ENCODE measurements around the gene PHETA1.

DNA sequence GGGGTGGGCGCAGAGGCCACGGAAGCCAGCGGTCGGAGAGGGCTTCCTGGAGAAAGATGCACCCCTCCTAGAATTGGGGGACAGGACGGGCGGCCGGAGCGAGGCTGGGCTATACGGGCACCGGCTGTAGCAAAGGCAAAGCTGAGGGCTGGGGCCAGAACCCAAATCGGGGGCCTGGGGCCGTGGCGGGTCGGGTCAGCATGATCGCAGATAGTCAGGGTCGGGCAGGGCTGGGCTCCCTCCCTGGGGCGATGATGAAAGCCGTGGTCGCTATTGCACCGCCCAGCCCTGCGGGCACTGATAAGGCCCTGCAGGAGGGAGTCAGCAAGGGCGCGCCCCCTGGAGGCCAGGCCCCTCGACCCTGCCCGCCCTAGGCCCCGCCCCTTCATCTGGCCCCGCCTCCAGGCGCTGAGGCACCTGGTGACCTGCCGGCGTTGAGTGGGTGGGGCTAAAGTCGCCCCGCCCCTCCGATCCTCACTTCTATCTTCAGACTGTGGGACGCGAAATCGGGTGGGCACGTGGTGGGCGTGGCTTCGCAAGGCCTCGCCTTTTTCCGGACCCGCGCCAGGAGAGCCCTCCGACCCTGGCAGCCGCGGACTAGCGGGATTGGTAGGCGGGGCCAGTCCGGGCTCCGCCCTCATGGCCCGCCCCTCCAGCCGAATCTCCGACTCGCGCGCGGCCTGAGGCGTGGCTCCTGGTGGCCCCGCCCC, 36.4 kb upstream of the PHETA1 start:
- TF ChIP-seq, protein P1, sequence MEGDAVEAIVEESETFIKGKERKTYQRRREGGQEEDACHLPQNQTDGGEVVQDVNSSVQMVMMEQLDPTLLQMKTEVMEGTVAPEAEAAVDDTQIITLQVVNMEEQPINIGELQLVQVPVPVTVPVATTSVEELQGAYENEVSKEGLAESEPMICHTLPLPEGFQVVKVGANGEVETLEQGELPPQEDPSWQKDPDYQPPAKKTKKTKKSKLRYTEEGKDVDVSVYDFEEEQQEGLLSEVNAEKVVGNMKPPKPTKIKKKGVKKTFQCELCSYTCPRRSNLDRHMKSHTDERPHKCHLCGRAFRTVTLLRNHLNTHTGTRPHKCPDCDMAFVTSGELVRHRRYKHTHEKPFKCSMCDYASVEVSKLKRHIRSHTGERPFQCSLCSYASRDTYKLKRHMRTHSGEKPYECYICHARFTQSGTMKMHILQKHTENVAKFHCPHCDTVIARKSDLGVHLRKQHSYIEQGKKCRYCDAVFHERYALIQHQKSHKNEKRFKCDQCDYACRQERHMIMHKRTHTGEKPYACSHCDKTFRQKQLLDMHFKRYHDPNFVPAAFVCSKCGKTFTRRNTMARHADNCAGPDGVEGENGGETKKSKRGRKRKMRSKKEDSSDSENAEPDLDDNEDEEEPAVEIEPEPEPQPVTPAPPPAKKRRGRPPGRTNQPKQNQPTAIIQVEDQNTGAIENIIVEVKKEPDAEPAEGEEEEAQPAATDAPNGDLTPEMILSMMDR (IDR thresholded peaks at IDR 0.05; ENCODE audit: extremely low read depth in 1 of 2, insufficient read depth in 1 of 2, low read depth in 1 of 2, low read length in 2 of 2): peak; percentile 50 to 72
- no peak for TF ChIP-seq POLR2AphosphoS5 (IDR thresholded peaks at IDR 0.05; ENCODE audit: insufficient read depth, low read depth, low read length)
- TF ChIP-seq FOS (IDR thresholded peaks at IDR 0.05; ENCODE audit: borderline replicate concordance, insufficient read depth, low read length): no peak
- no peak for TF ChIP-seq JUN (IDR thresholded peaks at IDR 0.05; ENCODE audit: borderline replicate concordance, insufficient read depth, insufficient read length, low read depth)
- TF ChIP-seq, protein P2, sequence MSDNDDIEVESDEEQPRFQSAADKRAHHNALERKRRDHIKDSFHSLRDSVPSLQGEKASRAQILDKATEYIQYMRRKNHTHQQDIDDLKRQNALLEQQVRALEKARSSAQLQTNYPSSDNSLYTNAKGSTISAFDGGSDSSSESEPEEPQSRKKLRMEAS (IDR thresholded peaks at IDR 0.05; ENCODE audit: insufficient read depth, insufficient read length): peak; percentile 90
- TF ChIP-seq MYC (IDR thresholded peaks at IDR 0.05; ENCODE audit: low read depth, low read length): no peak
- TF ChIP-seq EZH2 (IDR thresholded peaks at IDR 0.05; ENCODE audit: borderline replicate concordance, low read depth, low read length, severe bottlenecking): no peak

Data from endothelial cell of umbilical vein (primary cell).